HG02852 (cell line): ENCODE measurements around the gene PGAM5.
"Not testable (repeated sequence)": the region's sequence is repeated elsewhere in the genome, so short reads cannot be mapped to it uniquely, and the experiment has no call there.

ENCODE experiments used
- ATAC-seq: cut with Tn5 transposase; IDR thresholded peaks from one replicate; pipeline ENCODE4 v1.9.1; 2021; ENCODE audit warnings: mild to moderate bottlenecking, moderate library complexity; ENCODE audit not compliant: unreplicated experiment

The PGAM5 gene

GRCh38 chr12:132741620-132742019 is 31.0 kb downstream of the PGAM5 start:
- ATAC-seq: no peak

- no peak for ATAC-seq
These were observed 33.2 kb downstream of the PGAM5 start for GRCh38 chr12:132743831-132744230.

GRCh38 chr12:132746613-132747012 is 36.0 kb downstream of the PGAM5 start:
- no peak for ATAC-seq

- ATAC-seq: no peak
These were observed 36.8 kb downstream of the PGAM5 start for GRCh38 chr12:132747395-132747794.

GRCh38 chr12:132747896-132748295 is 37.3 kb downstream of the PGAM5 start:
- no peak for ATAC-seq

- ATAC-seq: no peak
These were observed 37.7 kb downstream of the PGAM5 start for GRCh38 chr12:132748319-132748718.

- not testable (repeated sequence) for ATAC-seq
These were observed 43.0 kb downstream of the PGAM5 start for GRCh38 chr12:132753670-132754069.

GRCh38 chr12:132754160-132754932 is 43.7 kb downstream of the PGAM5 start:
- ATAC-seq: no peak

GRCh38 chr12:132758825-132759224 is 48.2 kb downstream of the PGAM5 start:
- ATAC-seq: not testable (repeated sequence)

- ATAC-seq: no peak
These were observed 48.7 kb downstream of the PGAM5 start for GRCh38 chr12:132759359-132759758.

- ATAC-seq: peak; percentile 28
These were observed 50.6 kb downstream of the PGAM5 start, which contains the start of gene ANKLE2 for GRCh38 chr12:132761032-132761920. ANKLE2 (minus strand) TSS chr12:132761832; CDS start chr12:132761798, 34 bp downstream.

- ATAC-seq: peak; percentile 69
These were observed 51.4 kb downstream of the PGAM5 start for GRCh38 chr12:132761921-132762583.

- ATAC-seq: no peak
These were observed 53.6 kb downstream of the PGAM5 start for GRCh38 chr12:132764231-132764630.

- no peak for ATAC-seq
These were observed 54.7 kb downstream of the PGAM5 start for GRCh38 chr12:132765361-132765760.

- no peak for ATAC-seq
These were observed 55.9 kb downstream of the PGAM5 start for GRCh38 chr12:132766380-132767085.

GRCh38 chr12:132771126-132771838 is 60.6 kb downstream of the PGAM5 start:
- no peak for ATAC-seq
